HEK293 (cell line): Measurements from ENCODE around the gene RHOF.

Source experiments
- CTCF ChIA-PET: fragments of 350-600 bp; formaldehyde crosslinking; extraction: SDS; loops from one replicate; lab custom pipeline; 2021; ENCODE audit warnings: antibody characterized with exemption; lab: Yijun Ruan, JAX
- POLR2A ChIA-PET: fragments of 300-600 bp; formaldehyde crosslinking; extraction: SDS; loops from one replicate; lab custom pipeline; 2020; ENCODE audit warnings: antibody characterized with exemption, inconsistent platforms; lab: Yijun Ruan, JAX
- H3K27ac ChIP-seq: fragments of 200-500 bp; sonication (Bioruptor generic); 2 replicates; pipeline ENCODE4 v1.5.1; 2014; ENCODE audit warnings: low read depth, low read length, control low read depth, inconsistent platforms; ENCODE audit errors: extremely low read depth
- H3K36me3 ChIP-seq, 2 experiments: fragments of 200-500 bp in 1 of 2; sonication (Bioruptor generic) in 1 of 2; 1 replicate in 1 of 2; 2 replicates in 1 of 2; pipeline ENCODE4 v1.5.1; 2014 to 2017; ENCODE audit warnings: inconsistent platforms in 2 of 2, low read length in 2 of 2; ENCODE audit not compliant: control insufficient read depth in 2 of 2, insufficient read depth in 1 of 2
- H3K4me1 ChIP-seq: fragments of 200-500 bp; sonication (Bioruptor generic); 2 replicates; pipeline ENCODE4 v1.5.1; 2014; ENCODE audit warnings: mild to moderate bottlenecking, low read length, inconsistent platforms; ENCODE audit not compliant: control insufficient read depth, insufficient read depth
- H3K4me3 ChIP-seq: 2 replicates; pipeline ENCODE4 v1.5.1; 2011; ENCODE audit warnings: low read depth, mild to moderate bottlenecking, control low read depth, low read length, moderate library complexity
- H3K9me3 ChIP-seq: fragments of 200-500 bp; sonication (Bioruptor generic); 2 replicates; pipeline ENCODE4 v1.5.1; 2014; ENCODE audit warnings: low read depth, low read length, inconsistent platforms; ENCODE audit not compliant: control insufficient read depth, insufficient read depth
- IKZF3 ChIP-seq: fragments of 450-650 bp; IDR thresholded peaks from 2 replicates; pipeline ENCODE4 v1.5.0; 2018; ENCODE audit warnings: missing biosample characterization, mild to moderate bottlenecking, missing genetic modification characterization, moderate library complexity
- KLF1 ChIP-seq: fragments of 450-650 bp; formaldehyde crosslinking; IDR thresholded peaks from 2 replicates; pipeline ENCODE4 v1.5.1; 2016; ENCODE audit warnings: missing biosample characterization, missing genetic modification characterization
- REST ChIP-seq: fragments of 450-650 bp; formaldehyde crosslinking; IDR thresholded peaks from 2 replicates; pipeline ENCODE4 v1.5.1; 2016; ENCODE audit warnings: missing biosample characterization, missing genetic modification characterization
- SP2 ChIP-seq: fragments of 450-650 bp; formaldehyde crosslinking; IDR thresholded peaks from 2 replicates; pipeline ENCODE4 v1.5.1; 2016; ENCODE audit warnings: missing biosample characterization, missing genetic modification characterization
- ZBTB17 ChIP-seq: fragments of 450-650 bp; formaldehyde crosslinking; IDR thresholded peaks from 2 replicates; pipeline ENCODE4 v1.5.1; 2016; ENCODE audit warnings: missing biosample characterization, missing genetic modification characterization
- ZBTB20 ChIP-seq: fragments of 450-650 bp; formaldehyde crosslinking; IDR thresholded peaks from 2 replicates; pipeline ENCODE4 v1.5.1; 2016; ENCODE audit warnings: missing biosample characterization, missing genetic modification characterization
- ZBTB26 ChIP-seq: fragments of 450-650 bp; formaldehyde crosslinking; optimal IDR thresholded peaks from 2 replicates; pipeline ENCODE3; 2016; ENCODE audit warnings: missing biosample characterization, mild to moderate bottlenecking, missing genetic modification characterization
- ZBTB48 ChIP-seq: fragments of 450-650 bp; formaldehyde crosslinking; IDR thresholded peaks from 2 replicates; pipeline ENCODE4 v1.5.1; 2016; ENCODE audit warnings: missing biosample characterization, missing genetic modification characterization
- ZBTB6 ChIP-seq: fragments of 450-650 bp; formaldehyde crosslinking; IDR thresholded peaks from 2 replicates; pipeline ENCODE4 v1.5.1; 2017; ENCODE audit warnings: missing biosample characterization, missing genetic modification characterization
- ZNF184 ChIP-seq: fragments of 450-650 bp; IDR thresholded peaks from 2 replicates; pipeline ENCODE4 v1.5.1; 2018; ENCODE audit warnings: missing biosample characterization, mild to moderate bottlenecking, missing genetic modification characterization
- ZNF211 ChIP-seq: fragments of 450-650 bp; formaldehyde crosslinking; IDR thresholded peaks from 2 replicates; pipeline ENCODE4 v1.5.1; 2016; ENCODE audit warnings: low read depth, missing biosample characterization, missing genetic modification characterization
- ZNF26 ChIP-seq: fragments of 450-650 bp; formaldehyde crosslinking; IDR thresholded peaks from 2 replicates; pipeline ENCODE4 v1.5.1; 2016; ENCODE audit warnings: missing biosample characterization, missing genetic modification characterization
- ZNF335 ChIP-seq: fragments of 450-650 bp; formaldehyde crosslinking; conservative IDR thresholded peaks from 2 replicates; pipeline ENCODE4 v1.5.1; 2016; ENCODE audit warnings: missing biosample characterization, missing genetic modification characterization
- ZNF341 ChIP-seq: fragments of 450-650 bp; formaldehyde crosslinking; IDR thresholded peaks from 2 replicates; pipeline ENCODE4; 2016; ENCODE audit warnings: low read depth, missing biosample characterization, missing genetic modification characterization
- ZNF423 ChIP-seq: fragments of 450-650 bp; formaldehyde crosslinking; IDR thresholded peaks from 2 replicates; pipeline ENCODE4 v1.5.1; 2016; ENCODE audit warnings: missing biosample characterization, missing genetic modification characterization
- ZNF48 ChIP-seq: fragments of 450-650 bp; formaldehyde crosslinking; IDR thresholded peaks from 2 replicates; pipeline ENCODE4 v1.5.1; 2016; ENCODE audit warnings: missing biosample characterization, missing genetic modification characterization
- ZNF600 ChIP-seq: fragments of 450-650 bp; formaldehyde crosslinking; IDR thresholded peaks from 2 replicates; pipeline ENCODE4 v1.5.1; 2016; ENCODE audit warnings: missing biosample characterization, missing genetic modification characterization

The RHOF gene

GRCh38 chr12:121806546-121807423, 13.3 kb upstream of the RHOF start:
- Histone ChIP-seq H3K9me3 (no peaks in the 10 kb centered on the region), H3K4me3 (peak overlapping the region; percentile 35), H3K36me3 (peaks cover 9 to 50% of the 10 kb centered on the region in 2 experiments; a peak in 2 of 3 replicates), H3K27ac (peak overlapping the region; percentile 25; the same call in 1 of the 2 replicates), H3K4me1 (peaks cover 12% of the 10 kb centered on the region)
- TF ChIP-seq ZNF184 (tag by site-specific recombination) = no peak
- peak; percentile 42; the same call in 1 of the 2 replicates for TF ChIP-seq ZBTB20 (tag by site-specific recombination)
- no peak for TF ChIP-seq ZBTB26
- TF ChIP-seq ZNF341 (tag by site-specific recombination) = peak; percentile 99
- TF ChIP-seq REST = no peak
- peak; percentile 57 for TF ChIP-seq ZBTB17 (tag by site-specific recombination)
- TF ChIP-seq IKZF3 = peak; percentile 15; the same call in 1 of the 2 replicates
- TF ChIP-seq SP2 = 0 out of 2 replicates have a peak, but pooled peaks have one; percentile 6
- TF ChIP-seq ZNF211 (tag by site-specific recombination) = no peak
- peak; percentile 99 for TF ChIP-seq ZBTB48 (tag by site-specific recombination)
- peak; percentile 93 for TF ChIP-seq ZNF335 (tag by site-specific recombination)
- 0 out of 2 replicates have a peak, but pooled peaks have one; percentile 6 for TF ChIP-seq ZNF600 (tag by site-specific recombination)
- TF ChIP-seq ZNF423 (tag by site-specific recombination) = peak; percentile 6; the same call in 1 of the 2 replicates
- TF ChIP-seq ZNF26 (tag by site-specific recombination) = no peak
- TF ChIP-seq KLF1 (tag by site-specific recombination) = no peak
- TF ChIP-seq ZBTB6 (tag by site-specific recombination) = peak; percentile 80; the same call in 1 of the 2 replicates
- no peak for TF ChIP-seq ZNF48
- POLR2A ChIA-PET = interaction anchor here (0.6 to 7.5 kb wide), 5 partner anchors 10 to 87 kb away, joined by 3 to 165 read pairs (median 3); partner anchors contain the start of genes PSMD9 and RHOF
- CTCF ChIA-PET = interaction anchor here (0.6 to 15.1 kb wide), 5 partner anchors 12 to 1204 kb away, joined by 4 to 393 read pairs (median 4); partner anchors contain the start of gene RHOF
